Measurements from ENCODE around the gene WASF2. TPM values are rescaled to one million over a fixed set of nuclear protein-coding genes. Genes with fewer than 3 reads are reported as not detected.

WASF2 gene
- total and polyA plus RNA-seq, 11 donors, result 14.2 to 103 (median 47.9) TPM

GRCh38 chr1:27403065-27403726 lies 86.8 kb downstream of the WASF2 start:
- intact Hi-C loops (cut with DNase I), result loop anchor here in 8 of 10 donors (2.0 to 10.0 kb wide), 7 partner anchors 122 to 262 kb away; partner anchors contain the start of gene AHDC1 (in 5 of the 8)
- WGBS, 4 donors, result 36 to 72% (median 38%) methylated on average over 22 to 24 of the region's 24 CpGs
- TF ChIP-seq CTCF (IDR thresholded peaks at IDR 0.05) (peak in 2 of 12 donors; percentile 17 to 34), POLR2A (IDR thresholded peaks at IDR 0.05) (peak in 1 of 2 donors; percentile 36)

GRCh38 chr1:27402349-27402754 lies 87.6 kb downstream of the WASF2 start:
- peak; percentile 42 to 70 (median 60) for TF ChIP-seq CTCF (IDR thresholded peaks at IDR 0.05)
- TF ChIP-seq POLR2A (IDR thresholded peaks at IDR 0.05), result no peak
- DNase-seq (peak; percentile 68 to 87 (median 83)), ATAC-seq (peak; percentile 38 to 57 (median 42))
- Histone ChIP-seq H3K4me1 (peaks cover 27 to 96% (median 80%) of the 10 kb centered on the region in 12 donors), H3K27ac (peak overlapping the region; percentile 76 to 87 (median 85)), H3K9me3 (no peaks in the 10 kb centered on the region), H3K4me3 (no peak overlapping the region), H3K36me3 (peaks cover 0 to 14% (median 9%) of the 10 kb centered on the region in 9 donors), H3K27me3 (no peaks in the 10 kb centered on the region)
- intact Hi-C loops (cut with DNase I), result loop anchor here in 8 of 10 donors (2.0 to 10.0 kb wide), 7 partner anchors 122 to 262 kb away; partner anchors contain the start of gene AHDC1 (in 5 of the 8)
- 27 to 36% (median 30%) methylated on average over 7 to 8 of the region's 8 CpGs for WGBS, 4 donors

More at GRCh38 chr1:27403065-27403726, 86.8 kb downstream of the WASF2 start:
- peak; percentile 60 to 86 (median 81) for DNase-seq
- H3K9me3 ChIP-seq, result no peaks in the 10 kb centered on the region
- peaks cover 0 to 23% (median 17%) of the 10 kb centered on the region in 9 donors for H3K36me3 ChIP-seq
- H3K4me1 ChIP-seq, result peaks cover 27 to 92% (median 76%) of the 10 kb centered on the region in 12 donors
- peak overlapping the region; percentile 76 to 87 (median 85) for H3K27ac ChIP-seq
- ATAC-seq, result peak; percentile 32 to 46 (median 46)
- H3K4me3 ChIP-seq, result peak overlapping the region in 3 of 12 donors; percentile 10 to 14 (median 11)
- H3K27me3 ChIP-seq, result no peaks in the 10 kb centered on the region

- ATAC-seq (no peak), DNase-seq (no peak)
- 86 to 94% (median 91%) methylated on average over 5 of the region's 5 CpGs for WGBS, 4 donors
- H3K27me3 ChIP-seq, result no peaks in the 10 kb centered on the region
- intact Hi-C loops (cut with DNase I), result loop anchor here in 6 of 10 donors (2.0 to 10.0 kb wide), 6 partner anchors 124 to 264 kb away; partner anchors contain the start of gene AHDC1 (in 3 of the 6)
- H3K4me1 ChIP-seq, result peaks cover 24 to 96% (median 76%) of the 10 kb centered on the region in 12 donors
- TF ChIP-seq POLR2A (IDR thresholded peaks at IDR 0.05), result no peak
- no peak for TF ChIP-seq CTCF (IDR thresholded peaks at IDR 0.05)
- peak overlapping the region in 2 of 12 donors; percentile 1 to 76 for H3K27ac ChIP-seq
- H3K36me3 ChIP-seq, result peaks cover 0 to under 1% (median 0%) of the 10 kb centered on the region in 9 donors
- no peak overlapping the region for H3K4me3 ChIP-seq
- no peaks in the 10 kb centered on the region for H3K9me3 ChIP-seq
Observed at GRCh38 chr1:27400963-27401341, 89.0 kb downstream of the WASF2 start.
